Progenitor cell of endocrine pancreas (in vitro differentiated cells): ENCODE data around the gene HAGHL. TPM values are rescaled to one million over a fixed set of nuclear protein-coding genes. Genes with fewer than 3 reads are reported as not detected.

Source experiments
- DNase-seq: peaks from one replicate; pipeline ENCODE4 v3.0.0; 2021; ENCODE audit warnings: low spot score; ENCODE audit not compliant: unreplicated experiment
- H3K27ac Mint-ChIP-seq: 2 replicates; pipeline ENCODE4 v1.8.0; 2021; ENCODE audit warnings: mild to moderate bottlenecking, moderate library complexity, mixed read lengths
- H3K27me3 Mint-ChIP-seq: 2 replicates; pipeline ENCODE4 v1.8.0; 2021; ENCODE audit warnings: mixed read lengths
- H3K36me3 Mint-ChIP-seq: 2 replicates; pipeline ENCODE4 v1.8.0; 2022; ENCODE audit warnings: mixed read lengths; ENCODE audit not compliant: insufficient read depth
- H3K4me1 Mint-ChIP-seq: 2 replicates; pipeline ENCODE4 v1.8.0; 2021; ENCODE audit warnings: low read depth, mixed read lengths
- H3K4me3 Mint-ChIP-seq: 2 replicates; pipeline ENCODE4 v1.8.0; 2021; ENCODE audit warnings: low read depth, mild to moderate bottlenecking, moderate library complexity, mixed read lengths
- H3K9me3 Mint-ChIP-seq: 2 replicates; pipeline ENCODE4 v1.8.0; 2021; ENCODE audit warnings: low read depth, mixed read lengths
- total RNA-seq: library from RNA; stranded (reverse); gene quantifications from 2 replicates; pipeline ENCODE4 v1.2.1, GENCODE V29; 2021
- TF ChIP-seq, protein P1 (sequence below): fragments of 200-600 bp; sonication (generic); IDR thresholded peaks from one replicate; pipeline ENCODE4 v1.5.0; 2021; ENCODE audit warnings: antibody characterized with exemption, mild to moderate bottlenecking; ENCODE audit not compliant: unreplicated experiment

HAGHL gene
- total RNA-seq, 1 donor from 2014 or later: 8.1 TPM

DNA sequence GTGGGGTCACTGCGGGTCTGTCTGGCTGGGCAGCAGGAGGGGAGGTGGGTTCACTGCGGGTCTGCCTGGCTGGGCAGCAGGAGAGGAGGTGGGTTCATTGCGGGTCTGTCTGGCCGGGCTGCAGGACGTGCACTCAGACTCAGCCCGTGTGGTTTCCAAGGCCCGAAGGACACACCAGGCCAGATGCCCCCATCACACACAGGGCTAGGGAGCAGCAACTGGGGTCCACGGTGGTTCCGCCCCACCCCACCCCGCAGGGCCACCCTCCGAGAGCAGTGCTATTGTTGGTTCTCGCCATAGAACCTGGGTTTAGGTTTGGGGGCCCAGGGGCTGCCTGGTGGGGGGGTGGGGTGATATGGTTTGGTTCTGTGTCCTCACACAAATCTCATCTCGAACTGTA, 19.7 kb downstream of the HAGHL start:
- no peak for DNase-seq
- Mint-ChIP-seq H3K27ac (no peak overlapping the region), H3K27me3 (peaks cover 14% of the 10 kb centered on the region), H3K4me1 (peaks cover 5% of the 10 kb centered on the region), H3K9me3 (no peaks in the 10 kb centered on the region), H3K4me3 (no peak overlapping the region), H3K36me3 (no peaks in the 10 kb centered on the region)
- TF ChIP-seq, protein P1, sequence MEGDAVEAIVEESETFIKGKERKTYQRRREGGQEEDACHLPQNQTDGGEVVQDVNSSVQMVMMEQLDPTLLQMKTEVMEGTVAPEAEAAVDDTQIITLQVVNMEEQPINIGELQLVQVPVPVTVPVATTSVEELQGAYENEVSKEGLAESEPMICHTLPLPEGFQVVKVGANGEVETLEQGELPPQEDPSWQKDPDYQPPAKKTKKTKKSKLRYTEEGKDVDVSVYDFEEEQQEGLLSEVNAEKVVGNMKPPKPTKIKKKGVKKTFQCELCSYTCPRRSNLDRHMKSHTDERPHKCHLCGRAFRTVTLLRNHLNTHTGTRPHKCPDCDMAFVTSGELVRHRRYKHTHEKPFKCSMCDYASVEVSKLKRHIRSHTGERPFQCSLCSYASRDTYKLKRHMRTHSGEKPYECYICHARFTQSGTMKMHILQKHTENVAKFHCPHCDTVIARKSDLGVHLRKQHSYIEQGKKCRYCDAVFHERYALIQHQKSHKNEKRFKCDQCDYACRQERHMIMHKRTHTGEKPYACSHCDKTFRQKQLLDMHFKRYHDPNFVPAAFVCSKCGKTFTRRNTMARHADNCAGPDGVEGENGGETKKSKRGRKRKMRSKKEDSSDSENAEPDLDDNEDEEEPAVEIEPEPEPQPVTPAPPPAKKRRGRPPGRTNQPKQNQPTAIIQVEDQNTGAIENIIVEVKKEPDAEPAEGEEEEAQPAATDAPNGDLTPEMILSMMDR: no peak

DNA sequence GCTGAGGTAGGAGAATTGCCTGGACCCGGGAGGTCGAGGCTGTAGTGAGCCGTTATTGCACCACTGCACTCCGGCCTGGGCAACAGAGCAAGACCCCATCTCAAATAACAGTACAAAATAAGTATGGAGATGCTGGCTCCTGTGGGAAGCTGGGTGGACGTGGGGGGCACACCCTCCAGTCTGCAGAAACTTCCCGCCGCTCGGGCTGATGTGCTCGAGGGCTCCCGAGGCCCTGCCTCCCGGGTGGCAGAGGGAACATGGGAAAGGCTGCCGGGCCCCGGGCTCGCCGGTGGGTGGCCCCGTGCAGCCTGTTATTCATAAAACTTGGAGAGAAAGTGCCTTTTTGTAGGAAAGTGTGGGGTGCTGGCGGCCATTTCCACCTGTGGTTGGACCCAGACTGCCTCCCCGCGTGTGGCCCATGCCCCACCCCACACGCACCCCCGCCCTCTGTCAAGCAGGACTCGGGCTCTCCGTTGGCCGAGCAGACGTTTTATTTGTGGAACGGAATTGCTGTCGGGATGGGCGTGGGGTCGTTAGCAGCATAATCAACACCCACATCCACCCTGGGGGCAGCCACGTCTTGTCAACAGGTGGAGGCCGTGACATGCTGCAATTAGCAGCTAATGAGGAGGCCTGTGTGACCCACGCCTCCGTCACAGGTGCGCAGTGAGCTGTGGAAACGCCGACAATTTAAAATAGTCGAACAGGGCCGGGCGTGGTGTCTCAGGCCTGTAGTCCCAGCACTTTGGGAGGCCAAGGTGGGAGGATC, 21.3 kb downstream of the HAGHL start:
- H3K4me1 Mint-ChIP-seq: peaks cover 12% of the 10 kb centered on the region
- no peak for DNase-seq
- no peak overlapping the region for H3K4me3 Mint-ChIP-seq
- H3K27me3 Mint-ChIP-seq: peaks cover 24% of the 10 kb centered on the region
- H3K36me3 Mint-ChIP-seq: no peaks in the 10 kb centered on the region
- TF ChIP-seq, protein P1: no peak
- no peak overlapping the region for H3K27ac Mint-ChIP-seq
- H3K9me3 Mint-ChIP-seq: no peaks in the 10 kb centered on the region

DNA sequence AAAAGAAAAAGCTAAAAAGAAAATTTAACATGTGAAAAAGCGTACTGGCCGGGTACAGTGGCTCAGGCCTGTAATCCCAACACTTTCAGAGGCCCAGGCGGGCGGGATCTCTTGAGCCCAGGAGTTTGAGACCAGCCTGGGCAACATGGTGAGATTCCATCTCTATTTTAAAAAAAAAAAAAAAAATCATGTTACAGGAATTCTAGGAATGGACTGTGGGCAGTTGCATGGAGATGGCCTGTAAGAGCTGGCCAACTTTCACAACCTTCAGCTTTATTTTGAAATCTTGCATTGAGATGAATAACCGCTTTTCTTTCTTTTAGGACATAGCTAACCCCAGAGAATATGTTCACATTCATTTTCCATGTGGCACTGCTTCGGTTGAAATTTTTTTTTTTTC, 22.1 kb downstream of the HAGHL start:
- H3K27ac Mint-ChIP-seq: no peak overlapping the region
- peaks cover 24% of the 10 kb centered on the region for H3K27me3 Mint-ChIP-seq
- TF ChIP-seq, protein P1: no peak
- no peak overlapping the region for H3K4me3 Mint-ChIP-seq
- no peaks in the 10 kb centered on the region for H3K36me3 Mint-ChIP-seq
- DNase-seq: no peak
- H3K4me1 Mint-ChIP-seq: peaks cover 12% of the 10 kb centered on the region
- H3K9me3 Mint-ChIP-seq: no peaks in the 10 kb centered on the region

DNA sequence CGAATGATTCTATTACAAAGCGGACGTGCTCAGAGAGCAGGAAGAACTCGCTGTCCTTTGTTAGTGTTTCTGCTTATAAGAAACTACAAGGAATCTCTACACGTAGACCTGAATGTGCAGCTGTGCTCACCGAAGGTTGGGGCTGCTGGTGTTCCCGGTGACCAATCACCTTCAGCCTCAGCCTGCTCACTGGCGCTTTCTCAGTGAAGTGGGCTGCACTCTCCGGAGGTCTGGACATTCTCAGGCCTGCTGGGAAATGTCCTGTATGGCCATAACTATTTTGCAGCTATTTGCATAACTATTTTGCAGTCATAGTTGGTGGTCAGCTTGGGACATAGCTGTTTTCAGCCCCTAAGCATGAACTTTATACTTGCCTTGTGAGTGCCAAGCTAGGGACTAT, 23.6 kb downstream of the HAGHL start:
- no peaks in the 10 kb centered on the region for H3K36me3 Mint-ChIP-seq
- no peaks in the 10 kb centered on the region for H3K9me3 Mint-ChIP-seq
- TF ChIP-seq, protein P1: no peak
- DNase-seq: no peak
- H3K4me1 Mint-ChIP-seq: peaks cover 12% of the 10 kb centered on the region
- no peak overlapping the region for H3K4me3 Mint-ChIP-seq
- H3K27ac Mint-ChIP-seq: no peak overlapping the region
- H3K27me3 Mint-ChIP-seq: peaks cover 24% of the 10 kb centered on the region

DNA sequence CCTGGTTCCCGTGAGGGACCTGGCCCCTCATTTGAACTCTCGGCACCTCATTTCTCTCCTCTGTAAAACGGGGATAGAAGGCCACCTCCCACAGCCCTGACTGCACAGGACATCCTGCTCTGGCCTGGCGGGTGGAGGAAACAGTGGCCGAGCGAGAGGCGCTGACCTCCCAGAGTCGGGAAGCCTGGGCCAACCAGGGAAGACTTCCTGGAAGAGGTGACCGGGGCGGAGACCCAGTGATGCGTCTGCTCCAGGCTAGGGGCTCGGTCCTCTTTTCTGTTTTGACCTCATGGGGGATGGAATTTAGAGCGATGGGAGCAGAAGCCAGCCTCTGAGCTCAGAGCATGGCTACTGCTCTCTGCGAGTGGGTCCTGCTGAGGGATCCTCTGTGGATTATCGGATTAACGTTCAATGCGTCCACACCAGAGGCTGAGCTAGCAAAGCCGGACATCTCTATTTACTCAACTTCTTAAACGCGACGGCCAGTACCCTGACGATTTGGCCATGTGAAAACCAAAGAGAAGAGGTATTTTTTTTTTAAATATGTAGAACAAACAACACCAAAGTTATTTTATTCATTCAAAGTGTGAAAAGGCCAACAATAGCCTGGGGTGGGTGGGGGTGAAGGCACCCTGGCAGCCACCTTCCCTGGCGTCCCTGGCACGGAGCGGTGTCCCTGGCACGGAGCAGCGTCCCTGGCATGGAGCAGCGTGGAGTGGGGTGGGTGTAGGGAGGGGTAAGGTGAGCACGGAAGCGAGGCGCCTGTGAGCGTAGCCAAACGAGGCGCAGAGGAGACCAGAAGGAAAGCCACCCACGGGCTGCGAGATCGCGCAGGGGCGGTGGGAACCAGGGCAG, 24.5 kb downstream of the HAGHL start:
- peaks cover 26% of the 10 kb centered on the region for H3K27me3 Mint-ChIP-seq
- no peak overlapping the region for H3K4me3 Mint-ChIP-seq
- peaks cover 12% of the 10 kb centered on the region for H3K4me1 Mint-ChIP-seq
- no peaks in the 10 kb centered on the region for H3K36me3 Mint-ChIP-seq
- TF ChIP-seq, protein P1: no peak
- DNase-seq: no peak
- H3K27ac Mint-ChIP-seq: no peak overlapping the region
- H3K9me3 Mint-ChIP-seq: peaks cover 1% of the 10 kb centered on the region
